ENCODE measurements around the gene STK11.

DNA sequence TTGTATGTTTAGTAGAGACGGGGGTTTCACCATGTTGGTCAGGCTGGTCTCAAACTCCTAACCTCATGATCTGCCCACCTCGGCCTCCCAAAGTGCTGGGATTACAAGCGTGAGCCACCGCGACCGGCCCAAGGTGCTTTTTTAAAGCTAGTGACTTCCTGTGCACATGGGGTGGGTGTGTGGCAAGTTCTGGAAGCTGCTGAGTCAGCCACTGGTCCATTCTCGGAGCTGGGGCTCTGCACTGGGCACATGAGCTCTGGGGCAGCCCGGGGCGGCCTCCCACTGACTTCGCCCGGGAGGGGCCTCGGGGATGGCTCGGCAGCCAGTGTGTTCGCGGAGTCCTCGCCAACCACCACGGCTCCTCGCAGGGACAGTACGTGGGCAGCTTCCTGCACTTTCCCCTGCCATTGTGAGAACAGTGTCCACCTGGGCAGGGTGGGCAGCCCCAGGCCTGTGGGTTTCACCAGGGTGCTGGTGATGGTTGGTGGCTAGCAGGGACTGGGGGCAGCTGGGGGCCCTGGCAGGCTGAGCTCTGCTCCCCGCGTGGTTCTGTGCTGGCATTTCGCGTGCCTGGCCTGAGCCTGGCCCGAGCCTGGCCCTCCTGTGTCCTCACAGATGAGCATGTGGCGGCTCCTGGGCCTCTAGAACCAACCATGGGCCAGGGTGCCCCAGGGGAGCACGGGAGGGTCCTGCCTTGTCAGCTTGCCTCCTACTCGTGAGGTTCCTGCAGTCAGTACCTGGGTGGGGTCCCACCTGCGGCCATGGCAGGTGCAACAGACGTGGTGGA, 20.1 kb downstream of the STK11 start:
- TF ChIP-seq POLR2A (IDR thresholded peaks at IDR 0.05) (no peak), CTCF (IDR thresholded peaks at IDR 0.05) (no peak)
